Measurements from ENCODE around the gene NDUFS2. TPM values are rescaled to one million over a fixed set of nuclear protein-coding genes. Genes with fewer than 3 reads are reported as not detected.
"Not testable (repeated sequence)": the region's sequence is repeated elsewhere in the genome, so short reads cannot be mapped to it uniquely, and the experiment has no call there.

The NDUFS2 gene
- total RNA-seq, 3 donors from 2014 or later (not counting 1 experiment from before 2014, with no cell fraction given): 74.7 to 88.8 (median 84.7) TPM

DNA sequence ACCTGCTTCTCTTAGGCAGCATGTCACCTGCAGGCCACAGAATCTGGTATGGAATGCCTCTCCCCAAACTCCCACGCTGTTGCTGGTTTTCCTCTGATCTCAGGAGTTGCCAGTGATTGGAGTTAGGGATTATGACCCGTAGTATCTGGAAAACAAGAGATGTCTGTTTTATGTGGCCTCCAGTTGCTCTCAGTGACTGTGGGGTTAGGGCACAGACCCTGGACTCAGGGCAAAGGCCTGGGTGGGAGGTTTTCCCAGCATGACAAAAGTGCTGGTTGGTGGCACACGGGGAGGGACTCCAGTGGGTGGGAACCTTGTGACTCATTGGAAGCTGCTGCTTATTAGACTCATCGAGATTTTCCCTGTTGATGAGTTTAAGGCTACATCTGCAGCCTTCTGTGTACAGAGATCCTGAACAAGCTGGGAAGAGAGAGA lies 35.9 kb downstream of the NDUFS2 start, which contains the start of gene NR1I3:
NR1I3 (minus strand) TSS at position 165 of the 435 bp plus-strand sequence. CDS start 1,638 bp downstream, outside the sequence.
- Mint-ChIP-seq H3K4me1 (no peaks in the 10 kb centered on the region), H3K36me3 (no peaks in the 10 kb centered on the region), H3K9me3 (no peaks in the 10 kb centered on the region), H3K4me3 (no peak within 1 kb of the TSS), H3K27me3 (ENCODE audit: low read depth in 2 of 2) (peaks cover 3 to 12% of the 10 kb centered on the region in 2 donors), H3K27ac (no peak within 1 kb of the TSS)
- H3K27ac ChIP-seq (ENCODE audit: low read length): no peak within 1 kb of the TSS
- H3K4me1 ChIP-seq (ENCODE audit: control insufficient read depth, insufficient read depth, low read length): no peaks in the 10 kb centered on the region
- H3K36me3 ChIP-seq (ENCODE audit: control insufficient read depth, insufficient read depth, low read length): no peaks in the 10 kb centered on the region
- WGBS (ENCODE audit: insufficient coverage): 91% methylated on average over 4 of the region's 4 CpGs
- H3K27me3 ChIP-seq (ENCODE audit: control insufficient read depth, insufficient read depth, low read length): no peaks in the 10 kb centered on the region
- intact Hi-C loops (cut with micrococcal nuclease): no loop called here
- no peak within 1 kb of the TSS for H3K4me3 ChIP-seq (ENCODE audit: low read length)
- no peak for DNase-seq
- TF ChIP-seq, protein P1, sequence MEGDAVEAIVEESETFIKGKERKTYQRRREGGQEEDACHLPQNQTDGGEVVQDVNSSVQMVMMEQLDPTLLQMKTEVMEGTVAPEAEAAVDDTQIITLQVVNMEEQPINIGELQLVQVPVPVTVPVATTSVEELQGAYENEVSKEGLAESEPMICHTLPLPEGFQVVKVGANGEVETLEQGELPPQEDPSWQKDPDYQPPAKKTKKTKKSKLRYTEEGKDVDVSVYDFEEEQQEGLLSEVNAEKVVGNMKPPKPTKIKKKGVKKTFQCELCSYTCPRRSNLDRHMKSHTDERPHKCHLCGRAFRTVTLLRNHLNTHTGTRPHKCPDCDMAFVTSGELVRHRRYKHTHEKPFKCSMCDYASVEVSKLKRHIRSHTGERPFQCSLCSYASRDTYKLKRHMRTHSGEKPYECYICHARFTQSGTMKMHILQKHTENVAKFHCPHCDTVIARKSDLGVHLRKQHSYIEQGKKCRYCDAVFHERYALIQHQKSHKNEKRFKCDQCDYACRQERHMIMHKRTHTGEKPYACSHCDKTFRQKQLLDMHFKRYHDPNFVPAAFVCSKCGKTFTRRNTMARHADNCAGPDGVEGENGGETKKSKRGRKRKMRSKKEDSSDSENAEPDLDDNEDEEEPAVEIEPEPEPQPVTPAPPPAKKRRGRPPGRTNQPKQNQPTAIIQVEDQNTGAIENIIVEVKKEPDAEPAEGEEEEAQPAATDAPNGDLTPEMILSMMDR (IDR thresholded peaks at IDR 0.05): no peak
- ATAC-seq: no peak
- no peaks in the 10 kb centered on the region for H3K9me3 ChIP-seq (ENCODE audit: control insufficient read depth, insufficient read depth, low read length)

DNA sequence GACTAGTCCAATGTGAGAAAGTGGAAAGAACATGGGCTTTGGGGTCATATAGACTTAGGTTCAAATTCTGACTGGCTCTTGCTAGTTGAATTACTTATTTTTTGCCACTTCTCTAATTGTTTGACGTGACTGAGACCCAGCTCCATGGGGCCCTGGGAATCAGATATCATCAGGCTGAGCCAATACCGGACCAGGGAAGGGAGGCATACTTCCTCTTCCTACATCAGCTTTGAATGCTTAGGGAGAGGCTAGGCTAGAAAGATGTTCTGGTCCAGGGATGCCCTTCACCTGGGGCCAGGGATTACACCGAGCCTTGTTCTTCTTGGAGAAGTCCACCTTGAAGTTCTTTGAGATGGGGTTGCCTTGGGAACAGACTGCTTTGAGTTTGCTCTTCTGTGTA lies 39.5 kb downstream of the NDUFS2 start:
- no peak overlapping the region for H3K4me3 Mint-ChIP-seq
- no peaks in the 10 kb centered on the region for H3K36me3 Mint-ChIP-seq
- intact Hi-C loops (cut with micrococcal nuclease): no loop called here
- H3K9me3 Mint-ChIP-seq: no peaks in the 10 kb centered on the region
- no peak for DNase-seq
- peaks cover 3 to 12% of the 10 kb centered on the region in 2 donors for H3K27me3 Mint-ChIP-seq (ENCODE audit: low read depth in 2 of 2)
- no peaks in the 10 kb centered on the region for H3K4me1 Mint-ChIP-seq
- Histone ChIP-seq H3K9me3 (ENCODE audit: control insufficient read depth, insufficient read depth, low read length) (no peaks in the 10 kb centered on the region), H3K27me3 (ENCODE audit: control insufficient read depth, insufficient read depth, low read length) (no peaks in the 10 kb centered on the region), H3K4me1 (ENCODE audit: control insufficient read depth, insufficient read depth, low read length) (no peaks in the 10 kb centered on the region), H3K36me3 (ENCODE audit: control insufficient read depth, insufficient read depth, low read length) (no peaks in the 10 kb centered on the region), H3K4me3 (ENCODE audit: low read length) (no peak overlapping the region), H3K27ac (ENCODE audit: low read length) (no peak overlapping the region)
- TF ChIP-seq, protein P1 (IDR thresholded peaks at IDR 0.05): no peak
- no peak for ATAC-seq
- 87% methylated on average over 3 of the region's 3 CpGs for WGBS (ENCODE audit: insufficient coverage)
- no peak overlapping the region for H3K27ac Mint-ChIP-seq

DNA sequence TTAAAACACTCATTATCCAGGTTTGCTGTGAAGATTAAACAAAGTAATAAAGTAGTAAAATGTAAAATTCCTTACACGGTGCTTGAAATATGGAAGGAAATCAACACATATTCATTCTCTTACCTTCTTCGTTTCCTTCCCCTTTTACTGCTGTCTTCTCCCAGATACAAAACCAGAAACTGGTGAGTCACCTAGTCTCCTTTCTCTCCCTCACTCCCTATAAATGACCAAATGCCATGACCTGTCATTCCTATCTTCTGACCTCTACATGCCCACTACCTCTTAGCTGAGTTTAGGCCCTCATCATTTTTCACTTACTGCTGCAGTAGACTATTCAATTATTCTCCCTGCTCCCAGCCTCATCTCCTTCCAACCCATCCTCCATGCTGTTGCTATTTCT lies 40.1 kb downstream of the NDUFS2 start:
- H3K36me3 ChIP-seq (ENCODE audit: control insufficient read depth, insufficient read depth, low read length): no peaks in the 10 kb centered on the region
- WGBS (ENCODE audit: insufficient coverage): 32% methylated on average over 2 of the region's 2 CpGs
- Mint-ChIP-seq H3K36me3 (no peaks in the 10 kb centered on the region), H3K9me3 (no peaks in the 10 kb centered on the region), H3K4me1 (no peaks in the 10 kb centered on the region), H3K27ac (no peak overlapping the region), H3K27me3 (ENCODE audit: low read depth in 2 of 2) (peaks cover 3 to 12% of the 10 kb centered on the region in 2 donors), H3K4me3 (no peak overlapping the region)
- H3K9me3 ChIP-seq (ENCODE audit: control insufficient read depth, insufficient read depth, low read length): no peaks in the 10 kb centered on the region
- ATAC-seq: no peak
- H3K27me3 ChIP-seq (ENCODE audit: control insufficient read depth, insufficient read depth, low read length): no peaks in the 10 kb centered on the region
- no peak for DNase-seq
- no peak overlapping the region for H3K4me3 ChIP-seq (ENCODE audit: low read length)
- intact Hi-C loops (cut with micrococcal nuclease): no loop called here
- no peak overlapping the region for H3K27ac ChIP-seq (ENCODE audit: low read length)
- H3K4me1 ChIP-seq (ENCODE audit: control insufficient read depth, insufficient read depth, low read length): no peaks in the 10 kb centered on the region
- TF ChIP-seq, protein P1 (IDR thresholded peaks at IDR 0.05): no peak

DNA sequence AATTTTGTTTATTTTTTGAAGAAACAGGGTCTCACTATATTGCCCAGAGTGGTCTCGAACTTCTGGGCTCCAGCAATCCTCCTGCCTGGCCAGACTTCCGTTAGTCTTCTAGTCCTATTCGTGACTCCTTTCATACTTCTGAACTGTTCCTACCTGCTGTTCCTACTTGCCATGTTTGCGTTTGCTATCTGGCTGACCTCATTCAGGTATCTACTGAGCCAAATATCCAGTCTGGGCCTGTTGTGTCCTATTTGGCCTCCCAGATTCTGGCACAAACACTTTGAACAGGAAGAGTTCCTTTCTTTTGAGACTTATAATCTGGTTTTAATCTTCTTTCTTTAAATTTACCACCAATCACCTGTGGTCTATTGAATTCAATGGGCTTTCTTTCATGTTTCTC lies 42.7 kb downstream of the NDUFS2 start:
- 96% methylated on average over 4 of the region's 4 CpGs for WGBS (ENCODE audit: insufficient coverage)
- H3K27ac Mint-ChIP-seq: no peak overlapping the region
- Histone ChIP-seq H3K36me3 (ENCODE audit: control insufficient read depth, insufficient read depth, low read length) (no peaks in the 10 kb centered on the region), H3K9me3 (ENCODE audit: control insufficient read depth, insufficient read depth, low read length) (no peaks in the 10 kb centered on the region), H3K27me3 (ENCODE audit: control insufficient read depth, insufficient read depth, low read length) (no peaks in the 10 kb centered on the region), H3K27ac (ENCODE audit: low read length) (no peak overlapping the region), H3K4me3 (ENCODE audit: low read length) (no peak overlapping the region), H3K4me1 (ENCODE audit: control insufficient read depth, insufficient read depth, low read length) (no peaks in the 10 kb centered on the region)
- DNase-seq (no peak), ATAC-seq (no peak)
- no peaks in the 10 kb centered on the region for H3K36me3 Mint-ChIP-seq
- TF ChIP-seq, protein P1 (IDR thresholded peaks at IDR 0.05): no peak
- peaks cover 2 to 9% of the 10 kb centered on the region in 2 donors for H3K27me3 Mint-ChIP-seq (ENCODE audit: low read depth in 2 of 2)
- H3K4me3 Mint-ChIP-seq: no peak overlapping the region
- no peaks in the 10 kb centered on the region for H3K4me1 Mint-ChIP-seq
- intact Hi-C loops (cut with micrococcal nuclease): no loop called here
- no peaks in the 10 kb centered on the region for H3K9me3 Mint-ChIP-seq

DNA sequence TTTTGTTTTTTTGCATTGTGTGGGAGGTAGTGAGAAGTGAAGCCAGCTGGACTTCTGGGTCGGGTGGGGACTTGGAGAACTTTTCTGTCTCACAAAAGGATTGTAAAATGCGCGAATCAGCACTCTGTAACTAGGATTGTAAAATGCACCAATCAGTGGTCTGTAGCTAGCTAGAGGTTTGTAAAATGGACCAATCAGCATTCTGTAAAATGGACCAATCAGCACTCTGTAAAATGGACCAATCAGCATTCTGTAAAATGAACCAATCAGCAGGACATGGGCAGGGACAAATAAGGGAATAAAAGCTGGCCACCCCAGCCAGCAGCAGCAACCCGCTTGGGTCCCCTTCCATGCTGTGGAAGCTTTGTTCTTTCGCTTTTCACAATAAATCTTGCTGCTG lies 47.9 kb downstream of the NDUFS2 start:
- DNase-seq; H3K27ac ChIP-seq (ENCODE audit: low read length): not testable (repeated sequence)

More for the DNA sequence above, 47.9 kb downstream of the NDUFS2 start:
- intact Hi-C loops (cut with micrococcal nuclease); H3K4me1 Mint-ChIP-seq; H3K27me3 Mint-ChIP-seq (ENCODE audit: low read depth in 2 of 2); H3K36me3 Mint-ChIP-seq; H3K27ac Mint-ChIP-seq; H3K4me3 ChIP-seq (ENCODE audit: low read length); H3K4me1 ChIP-seq (ENCODE audit: control insufficient read depth, insufficient read depth, low read length); ATAC-seq; H3K9me3 Mint-ChIP-seq; H3K36me3 ChIP-seq (ENCODE audit: control insufficient read depth, insufficient read depth, low read length); H3K4me3 Mint-ChIP-seq; H3K9me3 ChIP-seq (ENCODE audit: control insufficient read depth, insufficient read depth, low read length); H3K27me3 ChIP-seq (ENCODE audit: control insufficient read depth, insufficient read depth, low read length): not testable (repeated sequence)
- WGBS (ENCODE audit: insufficient coverage): 92% methylated on average over 5 of the region's 5 CpGs
